Measurements from ENCODE around the gene NELFCD.

GRCh38 chr20:59004493-59004762 is 23.4 kb downstream of the NELFCD start:
- TF ChIP-seq, protein P1, sequence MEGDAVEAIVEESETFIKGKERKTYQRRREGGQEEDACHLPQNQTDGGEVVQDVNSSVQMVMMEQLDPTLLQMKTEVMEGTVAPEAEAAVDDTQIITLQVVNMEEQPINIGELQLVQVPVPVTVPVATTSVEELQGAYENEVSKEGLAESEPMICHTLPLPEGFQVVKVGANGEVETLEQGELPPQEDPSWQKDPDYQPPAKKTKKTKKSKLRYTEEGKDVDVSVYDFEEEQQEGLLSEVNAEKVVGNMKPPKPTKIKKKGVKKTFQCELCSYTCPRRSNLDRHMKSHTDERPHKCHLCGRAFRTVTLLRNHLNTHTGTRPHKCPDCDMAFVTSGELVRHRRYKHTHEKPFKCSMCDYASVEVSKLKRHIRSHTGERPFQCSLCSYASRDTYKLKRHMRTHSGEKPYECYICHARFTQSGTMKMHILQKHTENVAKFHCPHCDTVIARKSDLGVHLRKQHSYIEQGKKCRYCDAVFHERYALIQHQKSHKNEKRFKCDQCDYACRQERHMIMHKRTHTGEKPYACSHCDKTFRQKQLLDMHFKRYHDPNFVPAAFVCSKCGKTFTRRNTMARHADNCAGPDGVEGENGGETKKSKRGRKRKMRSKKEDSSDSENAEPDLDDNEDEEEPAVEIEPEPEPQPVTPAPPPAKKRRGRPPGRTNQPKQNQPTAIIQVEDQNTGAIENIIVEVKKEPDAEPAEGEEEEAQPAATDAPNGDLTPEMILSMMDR (IDR thresholded peaks at IDR 0.05; ENCODE audit: poor library complexity, severe bottlenecking) = no peak
- no peak for TF ChIP-seq EZH2 (IDR thresholded peaks at IDR 0.05; ENCODE audit: borderline replicate concordance, insufficient read depth, low read length, poor library complexity, severe bottlenecking)
